DND-41 (cell line): ENCODE results near the gene RGS14.

Experiments used
- ATAC-seq: fragments of 200-7000 bp; cut with Tn5 transposase; 3 replicates; pipeline ENCODE4 v1.9.1; 2021; ENCODE audit warnings: low read depth; ENCODE audit not compliant: insufficient read depth
- DNase-seq: peaks from one replicate; pipeline ENCODE4 v3.0.0-alpha.2; 2020
- H2AFZ ChIP-seq: 2 replicates; pipeline ENCODE4 v1.6.0; 2012; ENCODE audit warnings: low read depth, low read length
- H3K27ac ChIP-seq: 2 replicates; pipeline ENCODE4 v1.5.1; 2012; ENCODE audit warnings: low read length, inconsistent platforms
- H3K27me3 ChIP-seq: fragments of 200-600 bp; sonication (generic); 2 replicates; pipeline ENCODE4 v1.6.0; 2012; ENCODE audit warnings: low read length, mild to moderate bottlenecking, inconsistent platforms; ENCODE audit not compliant: insufficient read depth, poor library complexity
- H3K36me3 ChIP-seq: 2 replicates; pipeline ENCODE4 v1.5.1; 2012; ENCODE audit warnings: low read length, inconsistent platforms; ENCODE audit not compliant: insufficient read depth
- H3K4me1 ChIP-seq: 2 replicates; pipeline ENCODE4 v1.5.1; 2012; ENCODE audit warnings: mild to moderate bottlenecking, low read length; ENCODE audit not compliant: insufficient read depth
- H3K4me2 ChIP-seq: 2 replicates; pipeline ENCODE4 v1.6.0; 2012; ENCODE audit warnings: mild to moderate bottlenecking, moderate library complexity, low read length, inconsistent platforms; ENCODE audit not compliant: insufficient read depth
- H3K4me3 ChIP-seq, 2 experiments: fragments of 200-600 bp in 1 of 2; shearing (Covaris generic) in 1 of 2; 2 replicates each; pipeline ENCODE4 v1.5.1; 2012 to 2016; ENCODE audit warnings: inconsistent platforms in 2 of 2, low read length in 2 of 2, mild to moderate bottlenecking in 2 of 2, low read depth in 1 of 2, moderate library complexity in 1 of 2
- H3K79me2 ChIP-seq: 2 replicates; pipeline ENCODE4 v1.6.0; 2012; ENCODE audit warnings: low read length, inconsistent platforms; ENCODE audit not compliant: insufficient read depth
- H3K9ac ChIP-seq: 2 replicates; pipeline ENCODE4 v1.6.0; 2012; ENCODE audit warnings: low read depth, mild to moderate bottlenecking, inconsistent platforms, low read length, moderate library complexity
- H3K9me3 ChIP-seq: 2 replicates; pipeline ENCODE4 v1.5.1; 2012; ENCODE audit warnings: low read length, moderate library complexity, mild to moderate bottlenecking, inconsistent platforms; ENCODE audit not compliant: insufficient read depth, severe bottlenecking
- H4K20me1 ChIP-seq: 2 replicates; pipeline ENCODE4 v1.6.0; 2012; ENCODE audit warnings: low read length; ENCODE audit not compliant: insufficient read depth
- CTCF ChIP-seq: IDR thresholded peaks from 2 replicates; pipeline ENCODE4 v1.5.1; 2012; ENCODE audit warnings: borderline replicate concordance, low read length, moderate library complexity, mild to moderate bottlenecking; ENCODE audit not compliant: poor library complexity, severe bottlenecking; ENCODE audit errors: extremely low read depth
- EZH2 ChIP-seq: IDR thresholded peaks from 3 replicates; pipeline ENCODE4 v1.6.1; 2012; ENCODE audit warnings: borderline replicate concordance, low read depth, mild to moderate bottlenecking, moderate library complexity, low read length, inconsistent platforms; ENCODE audit not compliant: severe bottlenecking

RGS14 gene

GRCh38 chr5:177332896-177333260 is 24.8 kb upstream of the RGS14 start:
- no peak overlapping the region for H3K4me3 ChIP-seq
- H3K27me3 ChIP-seq = no peaks in the 10 kb centered on the region
- TF ChIP-seq CTCF (no peak), EZH2 (no peak)
- no peaks in the 10 kb centered on the region for H3K4me1 ChIP-seq
- DNase-seq (no peak), ATAC-seq (no peak)
- H2AFZ ChIP-seq = no peak overlapping the region
- no peak overlapping the region for H3K4me2 ChIP-seq
- H3K9me3 ChIP-seq = no peaks in the 10 kb centered on the region
- no peaks in the 10 kb centered on the region for H3K79me2 ChIP-seq
- peaks cover 25% of the 10 kb centered on the region; the same call in 1 of the 2 replicates for H4K20me1 ChIP-seq
- peaks cover 78% of the 10 kb centered on the region for H3K36me3 ChIP-seq
- no peak overlapping the region for H3K27ac ChIP-seq
- H3K9ac ChIP-seq = no peak overlapping the region

- Histone ChIP-seq H4K20me1 (peaks cover 33% of the 10 kb centered on the region; the same call in 1 of the 2 replicates), H2AFZ (no peak overlapping the region), H3K9me3 (no peaks in the 10 kb centered on the region), H3K27me3 (no peaks in the 10 kb centered on the region), H3K36me3 (peaks cover 85% of the 10 kb centered on the region), H3K79me2 (no peaks in the 10 kb centered on the region; the same call in 1 of the 2 replicates), H3K4me3 (no peak overlapping the region), H3K27ac (no peak overlapping the region), H3K4me1 (no peaks in the 10 kb centered on the region), H3K4me2 (no peak overlapping the region), H3K9ac (no peak overlapping the region)
- DNase-seq (no peak), ATAC-seq (no peak)
- TF ChIP-seq EZH2 (no peak), CTCF (no peak)
Measured at GRCh38 chr5:177333420-177334154, 24.1 kb upstream of the RGS14 start.

- H3K27ac ChIP-seq = no peak overlapping the region
- no peak for DNase-seq
- H3K4me1 ChIP-seq = no peaks in the 10 kb centered on the region
- peaks cover 6% of the 10 kb centered on the region for H3K79me2 ChIP-seq
- H3K4me3 ChIP-seq = no peak overlapping the region
- H3K9ac ChIP-seq = no peak overlapping the region
- no peak overlapping the region for H3K4me2 ChIP-seq
- H2AFZ ChIP-seq = no peak overlapping the region
- TF ChIP-seq EZH2 (no peak), CTCF (no peak)
- H3K9me3 ChIP-seq = no peaks in the 10 kb centered on the region
- peaks cover 91% of the 10 kb centered on the region for H3K36me3 ChIP-seq
- H4K20me1 ChIP-seq = peaks cover 38% of the 10 kb centered on the region; the same call in 1 of the 2 replicates
- no peaks in the 10 kb centered on the region for H3K27me3 ChIP-seq
- no peak for ATAC-seq
Measured at GRCh38 chr5:177334155-177334551, 23.6 kb upstream of the RGS14 start.
